Choroid plexus epithelial cell (primary cell): ENCODE results near the gene GJA5.

Source experiments
- DNase-seq: peaks from one replicate; pipeline ENCODE4 v3.0.0-alpha.2; 2010; ENCODE audit warnings: low read depth
- H3K4me3 ChIP-seq: 2 replicates; pipeline ENCODE4 v1.5.1; 2011; ENCODE audit warnings: low read depth, mild to moderate bottlenecking, control low read depth, low read length, moderate library complexity
- TF ChIP-seq, protein P1 (sequence below): conservative IDR thresholded peaks from 2 replicates; pipeline ENCODE4 v1.5.1; 2011; ENCODE audit warnings: low read depth, mild to moderate bottlenecking, control low read depth, inconsistent platforms, low read length, moderate library complexity

Gene GJA5

DNA sequence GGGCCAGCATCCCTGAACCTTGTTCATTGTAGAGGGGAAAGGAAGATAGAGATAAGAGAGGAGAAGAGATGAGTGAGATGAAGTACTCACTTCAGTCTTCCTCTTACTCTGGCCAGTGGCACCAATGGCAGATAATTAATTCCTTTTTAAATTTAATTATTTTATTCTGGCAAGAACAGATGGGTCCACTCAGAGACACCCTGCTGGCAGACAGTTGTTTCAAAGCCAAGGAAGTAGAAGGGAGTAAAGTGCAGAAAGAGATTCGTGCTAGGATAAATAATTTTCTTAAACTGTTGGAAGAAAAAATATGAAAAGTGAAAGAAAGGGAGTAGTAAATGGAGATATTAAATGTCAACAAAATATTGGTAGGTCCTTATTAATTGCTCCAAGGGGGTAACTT is 7.7 kb upstream of the GJA5 start:
- no peak for DNase-seq
- TF ChIP-seq, protein P1, sequence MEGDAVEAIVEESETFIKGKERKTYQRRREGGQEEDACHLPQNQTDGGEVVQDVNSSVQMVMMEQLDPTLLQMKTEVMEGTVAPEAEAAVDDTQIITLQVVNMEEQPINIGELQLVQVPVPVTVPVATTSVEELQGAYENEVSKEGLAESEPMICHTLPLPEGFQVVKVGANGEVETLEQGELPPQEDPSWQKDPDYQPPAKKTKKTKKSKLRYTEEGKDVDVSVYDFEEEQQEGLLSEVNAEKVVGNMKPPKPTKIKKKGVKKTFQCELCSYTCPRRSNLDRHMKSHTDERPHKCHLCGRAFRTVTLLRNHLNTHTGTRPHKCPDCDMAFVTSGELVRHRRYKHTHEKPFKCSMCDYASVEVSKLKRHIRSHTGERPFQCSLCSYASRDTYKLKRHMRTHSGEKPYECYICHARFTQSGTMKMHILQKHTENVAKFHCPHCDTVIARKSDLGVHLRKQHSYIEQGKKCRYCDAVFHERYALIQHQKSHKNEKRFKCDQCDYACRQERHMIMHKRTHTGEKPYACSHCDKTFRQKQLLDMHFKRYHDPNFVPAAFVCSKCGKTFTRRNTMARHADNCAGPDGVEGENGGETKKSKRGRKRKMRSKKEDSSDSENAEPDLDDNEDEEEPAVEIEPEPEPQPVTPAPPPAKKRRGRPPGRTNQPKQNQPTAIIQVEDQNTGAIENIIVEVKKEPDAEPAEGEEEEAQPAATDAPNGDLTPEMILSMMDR: no peak
- no peak overlapping the region for H3K4me3 ChIP-seq

DNA sequence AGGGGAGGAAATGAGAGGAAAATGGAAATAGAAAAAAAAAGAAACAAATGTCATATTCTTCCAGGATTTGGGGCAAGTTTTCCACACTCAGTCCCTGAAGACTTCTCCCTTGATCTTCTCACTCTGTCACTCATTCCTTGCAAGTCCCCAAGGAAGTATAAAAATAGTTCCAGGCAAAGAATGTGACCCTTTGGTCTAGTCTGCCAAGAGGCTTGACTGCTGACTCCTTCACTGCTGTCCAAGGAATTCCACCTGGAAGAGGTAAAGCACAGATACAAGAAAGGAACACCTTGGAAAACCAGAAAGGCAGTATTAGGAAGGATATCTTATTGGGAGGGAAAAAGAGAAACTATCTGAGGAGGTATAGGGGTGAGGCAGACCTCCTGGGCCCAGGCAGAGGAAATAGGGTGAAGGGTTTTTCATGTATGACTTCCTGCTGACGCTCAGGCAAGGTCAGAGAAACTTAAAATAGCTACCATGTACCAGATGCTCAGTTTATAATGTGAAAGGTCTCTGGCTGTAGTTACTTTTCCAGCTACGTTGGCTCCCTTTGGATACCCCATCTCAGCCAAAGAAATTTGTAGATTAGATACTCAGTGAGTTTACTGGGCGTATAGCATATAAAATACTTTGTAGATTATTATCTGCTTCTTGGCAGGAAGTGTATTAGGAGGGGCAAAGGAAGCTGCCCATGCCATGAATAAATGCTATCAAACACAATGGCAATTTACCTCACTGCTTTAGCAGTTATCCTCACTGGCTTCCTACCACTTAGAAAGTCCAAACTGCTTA is 2.0 kb upstream of the GJA5 start:
- DNase-seq: no peak
- no peak overlapping the region for H3K4me3 ChIP-seq
- TF ChIP-seq, protein P1: no peak

DNA sequence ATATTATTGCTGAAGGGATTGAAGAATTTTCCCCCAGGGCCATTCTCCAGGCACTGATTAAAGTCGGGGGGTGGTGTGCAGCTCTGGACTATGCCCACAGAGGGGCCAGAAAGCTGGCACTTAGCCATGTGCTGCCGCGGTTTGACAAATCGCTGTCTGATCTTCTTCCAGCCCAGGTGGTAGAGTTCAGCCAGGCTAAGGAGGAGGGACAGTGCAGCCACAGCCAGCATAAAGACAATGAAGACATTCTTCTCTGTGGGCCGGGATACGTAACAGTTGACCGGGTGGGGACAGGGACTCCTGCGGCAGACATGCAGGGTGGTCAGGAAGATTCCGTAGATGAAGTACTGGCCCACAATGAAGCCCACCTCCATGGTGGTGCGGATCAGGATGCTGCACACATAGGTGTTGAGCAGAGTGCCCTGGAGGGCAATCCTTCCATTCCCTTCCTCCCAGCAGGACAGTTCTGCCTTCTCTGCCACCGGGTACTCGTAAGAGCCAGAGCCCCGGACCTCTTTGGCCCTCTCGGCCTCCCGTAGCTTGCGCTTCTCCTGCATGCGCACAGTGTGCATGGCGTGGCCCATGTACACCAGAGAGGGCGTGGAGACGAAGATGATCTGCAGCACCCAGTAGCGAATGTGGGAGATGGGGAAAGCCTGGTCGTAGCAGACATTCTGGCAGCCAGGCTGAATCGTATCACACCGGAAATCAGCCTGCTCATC is 1.9 kb downstream of the GJA5 start:
- no peak for DNase-seq
- H3K4me3 ChIP-seq: no peak overlapping the region
- TF ChIP-seq, protein P1: no peak

GRCh38 chr1:147757015-147757990 is 3.1 kb downstream of the GJA5 start:
- DNase-seq: no peak
- H3K4me3 ChIP-seq: no peak overlapping the region
- TF ChIP-seq, protein P1: no peak

- H3K4me3 ChIP-seq: no peak overlapping the region
- TF ChIP-seq, protein P1: no peak
- DNase-seq: no peak
These were observed 4.1 kb downstream of the GJA5 start for GRCh38 chr1:147756341-147756740.

GRCh38 chr1:147754661-147755060 is 5.7 kb downstream of the GJA5 start:
- no peak for DNase-seq
- TF ChIP-seq, protein P1: no peak
- no peak overlapping the region for H3K4me3 ChIP-seq
